Nephron progenitor cell (in vitro differentiated cells): Measurements from ENCODE around the gene RCOR1.

ENCODE experiments used
- DNase-seq: peaks from one replicate; pipeline ENCODE4 v3.0.0; 2021
- H3K27ac Mint-ChIP-seq: 2 replicates; pipeline ENCODE4 v1.8.0; 2021; ENCODE audit warnings: mild to moderate bottlenecking, moderate library complexity, mixed read lengths
- H3K27me3 Mint-ChIP-seq: 2 replicates; pipeline ENCODE4 v1.8.0; 2021; ENCODE audit warnings: mild to moderate bottlenecking, low read depth, mixed read lengths; ENCODE audit not compliant: poor library complexity
- H3K36me3 Mint-ChIP-seq: 2 replicates; pipeline ENCODE4 v1.8.0; 2021; ENCODE audit warnings: low read depth, mixed read lengths
- H3K4me1 Mint-ChIP-seq: 2 replicates; pipeline ENCODE4 v1.8.0; 2021; ENCODE audit warnings: mixed read lengths
- H3K4me3 Mint-ChIP-seq: 2 replicates; pipeline ENCODE4 v1.8.0; 2021; ENCODE audit warnings: mild to moderate bottlenecking, moderate library complexity, mixed read lengths
- H3K9me3 Mint-ChIP-seq: 2 replicates; pipeline ENCODE4 v1.8.0; 2021; ENCODE audit warnings: mild to moderate bottlenecking, moderate library complexity, mixed read lengths
- TF ChIP-seq, protein P1 (sequence below): fragments of 200-600 bp; sonication (generic); IDR thresholded peaks from 2 replicates; pipeline ENCODE4 v1.5.0; 2021; ENCODE audit warnings: antibody characterized with exemption

Gene RCOR1

DNA sequence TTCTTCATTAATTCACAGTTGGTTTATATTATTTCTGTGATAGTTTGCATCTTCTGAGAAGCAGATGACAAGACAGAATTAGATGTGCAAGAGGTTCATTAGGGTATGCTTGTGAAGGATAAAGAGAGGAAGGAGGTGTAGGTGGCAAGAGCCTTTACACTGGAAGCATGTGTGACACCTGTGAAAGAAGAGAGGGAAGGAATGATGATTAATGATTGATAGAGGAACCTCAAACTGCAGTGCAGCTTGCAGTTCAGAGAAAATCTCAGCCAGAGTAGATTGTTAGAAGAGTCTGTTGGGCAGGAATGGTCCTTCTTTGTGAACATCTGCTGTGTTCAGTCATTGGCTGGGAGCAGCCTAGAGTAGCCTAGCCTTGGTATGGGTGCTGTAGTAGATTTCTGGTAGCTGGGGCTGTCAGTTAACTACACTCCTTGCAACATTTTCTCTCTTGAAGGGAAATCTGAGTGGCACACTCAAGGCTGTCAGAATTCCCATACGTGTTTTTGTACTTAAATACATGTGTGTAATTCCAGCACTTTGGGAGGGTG is 9.0 kb downstream of the RCOR1 start:
- peaks cover 5% of the 10 kb centered on the region for H3K9me3 Mint-ChIP-seq
- TF ChIP-seq, protein P1, sequence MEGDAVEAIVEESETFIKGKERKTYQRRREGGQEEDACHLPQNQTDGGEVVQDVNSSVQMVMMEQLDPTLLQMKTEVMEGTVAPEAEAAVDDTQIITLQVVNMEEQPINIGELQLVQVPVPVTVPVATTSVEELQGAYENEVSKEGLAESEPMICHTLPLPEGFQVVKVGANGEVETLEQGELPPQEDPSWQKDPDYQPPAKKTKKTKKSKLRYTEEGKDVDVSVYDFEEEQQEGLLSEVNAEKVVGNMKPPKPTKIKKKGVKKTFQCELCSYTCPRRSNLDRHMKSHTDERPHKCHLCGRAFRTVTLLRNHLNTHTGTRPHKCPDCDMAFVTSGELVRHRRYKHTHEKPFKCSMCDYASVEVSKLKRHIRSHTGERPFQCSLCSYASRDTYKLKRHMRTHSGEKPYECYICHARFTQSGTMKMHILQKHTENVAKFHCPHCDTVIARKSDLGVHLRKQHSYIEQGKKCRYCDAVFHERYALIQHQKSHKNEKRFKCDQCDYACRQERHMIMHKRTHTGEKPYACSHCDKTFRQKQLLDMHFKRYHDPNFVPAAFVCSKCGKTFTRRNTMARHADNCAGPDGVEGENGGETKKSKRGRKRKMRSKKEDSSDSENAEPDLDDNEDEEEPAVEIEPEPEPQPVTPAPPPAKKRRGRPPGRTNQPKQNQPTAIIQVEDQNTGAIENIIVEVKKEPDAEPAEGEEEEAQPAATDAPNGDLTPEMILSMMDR: no peak
- H3K27ac Mint-ChIP-seq: no peak overlapping the region
- H3K4me1 Mint-ChIP-seq: peaks cover 27% of the 10 kb centered on the region
- H3K27me3 Mint-ChIP-seq: no peaks in the 10 kb centered on the region
- peaks cover 47% of the 10 kb centered on the region for H3K36me3 Mint-ChIP-seq
- no peak for DNase-seq
- no peak overlapping the region for H3K4me3 Mint-ChIP-seq

DNA sequence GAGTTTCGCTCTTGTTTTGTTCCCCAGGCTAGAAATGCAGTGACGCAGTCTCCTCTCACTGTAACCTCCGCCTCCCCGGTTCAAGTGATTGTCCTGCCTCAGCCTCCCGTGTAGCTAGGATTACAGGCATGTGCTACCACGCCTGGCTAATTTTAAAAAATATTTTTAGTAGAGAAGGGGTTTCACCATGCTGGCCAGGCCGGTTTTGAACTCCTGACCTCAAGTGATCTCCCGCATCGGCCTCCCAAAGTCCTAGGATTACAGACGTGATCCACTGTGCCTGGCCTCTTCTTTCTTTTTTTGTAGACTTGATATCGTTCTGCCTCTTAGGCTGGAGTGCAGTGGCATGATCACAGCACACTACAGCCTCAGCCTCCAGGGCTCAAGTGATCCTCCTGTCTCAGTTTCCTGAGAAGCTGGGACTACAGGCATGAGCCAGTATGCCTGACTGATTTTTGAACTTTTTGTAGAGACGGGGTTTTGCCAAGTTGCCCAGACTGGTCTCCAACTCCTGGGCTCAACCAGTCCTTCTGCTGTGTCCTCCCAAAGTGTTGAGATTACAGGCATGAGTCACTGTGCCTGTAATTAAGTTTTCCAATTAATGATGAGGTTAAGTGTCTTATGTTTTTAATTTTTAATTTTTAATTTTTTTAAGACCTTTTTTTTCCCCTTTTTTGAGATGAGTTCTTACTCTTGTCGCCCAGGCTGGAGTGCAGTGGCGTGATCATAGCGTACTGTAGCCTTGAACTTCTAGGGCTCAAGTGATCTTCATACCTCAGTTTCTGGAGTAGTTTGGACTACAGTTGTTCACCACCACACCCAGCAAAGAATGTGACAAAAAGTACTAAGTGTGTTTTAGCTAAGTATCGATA is 10.2 kb downstream of the RCOR1 start:
- H3K27ac Mint-ChIP-seq: peak overlapping the region; percentile 77

DNA sequence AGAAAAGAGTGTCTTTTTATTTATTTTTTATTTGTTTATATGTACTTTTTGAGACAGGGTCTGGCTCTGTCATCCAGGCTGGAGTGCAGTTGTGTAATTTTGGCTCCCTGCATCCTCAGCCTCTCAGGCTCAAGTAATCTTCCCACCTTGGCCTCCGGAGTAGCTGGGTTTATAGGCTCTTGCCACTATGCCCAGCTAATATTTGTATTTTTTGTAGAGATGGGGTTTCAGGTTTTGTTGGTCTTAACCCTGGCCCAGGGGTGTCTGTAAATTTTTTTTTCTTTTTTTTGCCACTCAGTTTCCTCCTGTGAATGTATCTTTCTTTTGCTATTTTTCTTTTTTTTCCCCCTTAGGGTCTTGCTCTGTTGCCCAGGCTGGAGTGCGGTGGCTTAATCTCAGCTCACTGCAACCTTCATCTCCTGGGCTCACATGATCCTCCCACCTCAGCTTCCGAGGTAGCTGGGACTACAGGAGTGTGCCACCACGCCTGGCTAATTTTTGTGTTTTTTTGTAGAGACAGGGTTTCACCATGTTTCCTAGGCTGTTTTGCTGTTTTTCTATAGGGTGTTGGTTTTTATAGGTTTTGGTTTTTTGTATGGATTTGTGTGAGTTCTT is 11.0 kb downstream of the RCOR1 start:
- TF ChIP-seq, protein P1: no peak
- DNase-seq: no peak
- no peaks in the 10 kb centered on the region for H3K27me3 Mint-ChIP-seq
- peak overlapping the region; percentile 69 for H3K27ac Mint-ChIP-seq
- H3K36me3 Mint-ChIP-seq: peaks cover 44% of the 10 kb centered on the region
- H3K9me3 Mint-ChIP-seq: peaks cover 5% of the 10 kb centered on the region
- H3K4me1 Mint-ChIP-seq: peaks cover 27% of the 10 kb centered on the region
- no peak overlapping the region for H3K4me3 Mint-ChIP-seq

More for the DNA sequence above, 10.2 kb downstream of the RCOR1 start:
- TF ChIP-seq, protein P1: no peak
- H3K36me3 Mint-ChIP-seq: peaks cover 47% of the 10 kb centered on the region
- DNase-seq: no peak
- peaks cover 5% of the 10 kb centered on the region for H3K9me3 Mint-ChIP-seq
- peaks cover 27% of the 10 kb centered on the region for H3K4me1 Mint-ChIP-seq
- H3K27me3 Mint-ChIP-seq: no peaks in the 10 kb centered on the region
- H3K4me3 Mint-ChIP-seq: no peak overlapping the region

DNA sequence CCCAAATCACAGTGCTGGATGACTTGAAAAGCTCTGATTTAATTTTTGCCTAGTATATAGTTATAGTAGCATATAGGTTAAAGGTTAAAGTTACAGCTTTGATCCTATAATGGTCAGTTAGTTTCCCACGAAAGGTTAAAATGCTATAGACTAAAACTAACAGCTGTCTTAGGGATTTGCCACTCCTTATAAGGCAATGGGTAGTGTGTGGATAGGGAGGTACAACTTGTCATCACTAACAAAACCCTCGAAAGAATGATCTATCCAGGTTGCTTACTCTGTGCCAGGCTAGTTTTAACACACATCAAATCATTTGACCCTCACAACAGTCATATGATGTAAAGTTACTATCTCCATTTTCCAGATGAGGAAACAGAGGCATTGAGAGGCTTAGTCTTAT is 11.7 kb downstream of the RCOR1 start:
- peaks cover 27% of the 10 kb centered on the region for H3K4me1 Mint-ChIP-seq

DNA sequence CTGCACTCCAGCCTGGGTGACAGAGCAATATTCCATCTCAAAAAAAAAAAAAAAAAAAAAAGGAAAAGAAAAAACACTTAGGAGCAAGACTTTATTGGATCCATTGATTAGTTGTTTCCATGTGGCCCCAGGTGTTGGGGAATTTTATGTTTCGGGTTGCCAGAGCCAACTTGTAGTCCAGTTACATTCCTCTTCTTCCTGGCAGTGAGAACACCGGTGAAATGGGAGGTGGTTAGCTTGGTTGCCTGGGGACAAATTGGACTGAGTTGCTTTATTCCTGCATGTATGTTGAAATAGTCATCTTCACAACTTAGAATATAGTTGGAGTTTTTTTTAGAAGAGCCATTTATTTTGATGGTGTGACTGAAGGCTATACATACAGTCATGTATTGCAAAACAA is 12.6 kb downstream of the RCOR1 start:
- TF ChIP-seq, protein P1: no peak
- Mint-ChIP-seq H3K4me3 (no peak overlapping the region), H3K27me3 (no peaks in the 10 kb centered on the region), H3K27ac (peak overlapping the region; percentile 32), H3K4me1 (peaks cover 27% of the 10 kb centered on the region), H3K36me3 (peaks cover 39% of the 10 kb centered on the region), H3K9me3 (peaks cover 5% of the 10 kb centered on the region)
- DNase-seq: no peak

More for the DNA sequence above, 11.7 kb downstream of the RCOR1 start:
- H3K36me3 Mint-ChIP-seq: peaks cover 41% of the 10 kb centered on the region
- no peak overlapping the region for H3K27ac Mint-ChIP-seq
- TF ChIP-seq, protein P1: no peak
- no peak overlapping the region for H3K4me3 Mint-ChIP-seq
- H3K27me3 Mint-ChIP-seq: no peaks in the 10 kb centered on the region
- H3K9me3 Mint-ChIP-seq: peaks cover 5% of the 10 kb centered on the region
- no peak for DNase-seq
